ENCODE measurements around the gene PDE4A. TPM values are rescaled to one million over a fixed set of nuclear protein-coding genes. Genes with fewer than 3 reads are reported as not detected.

PDE4A gene
- total RNA-seq, 1 donor, result 5.1 TPM

- H3K27ac ChIP-seq (ENCODE audit: low read depth, low read length), result no peak overlapping the region
- peak overlapping the region; percentile 86 for H3K4me2 ChIP-seq (ENCODE audit: insufficient read depth, low read length)
- H3K36me3 ChIP-seq (ENCODE audit: insufficient read depth, low read length), result no peaks in the 10 kb centered on the region
- no peaks in the 10 kb centered on the region for H3K9me3 ChIP-seq (ENCODE audit: low read depth, low read length)
- peaks cover 18% of the 10 kb centered on the region for H3K4me1 ChIP-seq (ENCODE audit: insufficient read depth, low read length)
- peak; percentile 92 for DNase-seq (ENCODE audit: insufficient read length, low spot score, missing footprints)
- peak overlapping the region; percentile 59 for H2AFZ ChIP-seq (ENCODE audit: low read length)
- H3K4me3 ChIP-seq (ENCODE audit: insufficient read depth, low read length), result peak overlapping the region; percentile 67
- H4K20me1 ChIP-seq (ENCODE audit: insufficient read depth, low read length), result no peaks in the 10 kb centered on the region
- TF ChIP-seq CTCF (IDR thresholded peaks at IDR 0.05; ENCODE audit: extremely low read depth, low read depth, low read length), result no peak
- H3K79me2 ChIP-seq (ENCODE audit: insufficient read depth, low read length), result no peaks in the 10 kb centered on the region
- peaks cover 34% of the 10 kb centered on the region for H3K27me3 ChIP-seq (ENCODE audit: insufficient read depth, low read length)
Measured at GRCh38 chr19:10516671-10517286, 96.4 kb downstream of the PDE4A start.

- TF ChIP-seq CTCF (IDR thresholded peaks at IDR 0.05; ENCODE audit: extremely low read depth, low read depth, low read length), result no peak
- H3K4me3 ChIP-seq (ENCODE audit: insufficient read depth, low read length), result peak within 1 kb of the TSS; percentile 67
- H3K36me3 ChIP-seq (ENCODE audit: insufficient read depth, low read length), result no peaks in the 10 kb centered on the region
- peak; percentile 89 for DNase-seq (ENCODE audit: insufficient read length, low spot score, missing footprints)
- no peaks in the 10 kb centered on the region for H3K79me2 ChIP-seq (ENCODE audit: insufficient read depth, low read length)
- no peak within 1 kb of the TSS for H3K27ac ChIP-seq (ENCODE audit: low read depth, low read length)
- peak within 1 kb of the TSS; percentile 86 for H3K4me2 ChIP-seq (ENCODE audit: insufficient read depth, low read length)
- H3K9me3 ChIP-seq (ENCODE audit: low read depth, low read length), result no peaks in the 10 kb centered on the region
- H2AFZ ChIP-seq (ENCODE audit: low read length), result peak within 1 kb of the TSS; percentile 70
- no peaks in the 10 kb centered on the region for H4K20me1 ChIP-seq (ENCODE audit: insufficient read depth, low read length)
- H3K4me1 ChIP-seq (ENCODE audit: insufficient read depth, low read length), result peaks cover 18% of the 10 kb centered on the region
- H3K27me3 ChIP-seq (ENCODE audit: insufficient read depth, low read length), result peaks cover 34% of the 10 kb centered on the region
Measured at GRCh38 chr19:10517361-10517759, 97.0 kb downstream of the PDE4A start, which contains the start of gene S1PR5. Gene S1PR5, minus strand, starts transcription at chr19:10517447. Its CDS starts 2,436 bp downstream, at chr19:10515011.

- no peak overlapping the region for H3K27ac ChIP-seq (ENCODE audit: low read depth, low read length)
- H3K4me3 ChIP-seq (ENCODE audit: insufficient read depth, low read length), result peak overlapping the region; percentile 67
- peak overlapping the region; percentile 70 for H2AFZ ChIP-seq (ENCODE audit: low read length)
- no peak for TF ChIP-seq CTCF (IDR thresholded peaks at IDR 0.05; ENCODE audit: extremely low read depth, low read depth, low read length)
- peak overlapping the region; percentile 86 for H3K4me2 ChIP-seq (ENCODE audit: insufficient read depth, low read length)
- H3K27me3 ChIP-seq (ENCODE audit: insufficient read depth, low read length), result peaks cover 33% of the 10 kb centered on the region
- no peaks in the 10 kb centered on the region for H4K20me1 ChIP-seq (ENCODE audit: insufficient read depth, low read length)
- H3K9me3 ChIP-seq (ENCODE audit: low read depth, low read length), result no peaks in the 10 kb centered on the region
- no peaks in the 10 kb centered on the region for H3K36me3 ChIP-seq (ENCODE audit: insufficient read depth, low read length)
- DNase-seq (ENCODE audit: insufficient read length, low spot score, missing footprints), result peak; percentile 94
- H3K4me1 ChIP-seq (ENCODE audit: insufficient read depth, low read length), result peaks cover 18% of the 10 kb centered on the region
- H3K79me2 ChIP-seq (ENCODE audit: insufficient read depth, low read length), result no peaks in the 10 kb centered on the region
Measured at GRCh38 chr19:10517760-10518443, 97.6 kb downstream of the PDE4A start.

All from osteoblast (primary cell).